Measurements from ENCODE around the gene TMSB4X. TPM values are rescaled to one million over a fixed set of nuclear protein-coding genes. Genes with fewer than 3 reads are reported as not detected.

The TMSB4X gene
- total and polyA plus RNA-seq, 2 of the 8 experiments (the other 6 are each of a cell fraction or from before 2014, with no cell fraction given) = 2,063 to 2,112 TPM

DNA sequence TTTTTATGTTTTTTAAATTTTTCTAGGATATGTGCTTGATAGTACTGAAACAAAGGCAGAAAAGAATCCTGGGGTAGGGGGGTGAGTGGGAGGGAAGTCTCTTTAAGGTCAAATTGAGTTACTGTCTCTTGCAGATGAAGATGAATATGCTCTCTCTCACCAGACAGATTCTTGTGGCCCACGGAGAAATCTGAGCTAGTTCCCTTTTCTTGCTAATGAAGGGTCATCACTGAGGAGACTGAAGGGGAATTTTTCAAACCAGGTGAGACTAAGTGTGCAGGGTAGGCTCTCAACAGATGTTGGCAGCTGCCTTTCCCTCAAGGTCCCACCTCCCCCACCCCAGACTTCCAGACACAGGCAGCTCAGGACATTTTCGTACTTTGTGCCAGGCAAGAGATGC is 48.0 kb downstream of the TMSB4X start (continued):
- no peak for TF ChIP-seq RAD21 (IDR thresholded peaks at IDR 0.05 in 1 of 2, conservative IDR thresholded peaks at IDR 0.05 in 1 of 2; ENCODE audit: low read depth in 2 of 2, low read length in 2 of 2)

Measured in H1 (cell line).